ENCODE data around the gene PITPNC1.

- TF ChIP-seq CTCF (IDR thresholded peaks at IDR 0.05): no peak
- no peak for TF ChIP-seq POLR2AphosphoS5 (IDR thresholded peaks at IDR 0.05)
Observed at GRCh38 chr17:67379251-67379630, 2.2 kb downstream of the PITPNC1 start.

All from breast epithelium (tissue), 3 donors.